H9 (cell line): Measurements from ENCODE around the gene PNPLA1. TPM values are rescaled to one million over a fixed set of nuclear protein-coding genes. Genes with fewer than 3 reads are reported as not detected.

ENCODE experiments used
- DNase-seq: peaks from one replicate; pipeline ENCODE4 v3.0.0-alpha.2; 2017
- H2AFZ ChIP-seq: one replicate; pipeline ENCODE4 v1.6.1; 2013; ENCODE audit warnings: mild to moderate bottlenecking, low read length, control low read depth, moderate library complexity
- H2AK5ac ChIP-seq: 2 replicates; pipeline ENCODE4 v1.6.1; 2013; ENCODE audit warnings: low read length, control low read depth, mixed read lengths; ENCODE audit not compliant: insufficient read length
- H2BK120ac ChIP-seq: one replicate; pipeline ENCODE4 v1.6.1; 2013; ENCODE audit warnings: low read depth, mild to moderate bottlenecking, low read length, control low read depth, inconsistent platforms; ENCODE audit not compliant: poor library complexity, severe bottlenecking
- H2BK12ac ChIP-seq: 2 replicates; pipeline ENCODE4 v1.6.1; 2013; ENCODE audit warnings: low read length, control low read depth, mixed read lengths, low read depth; ENCODE audit not compliant: insufficient read length
- H2BK15ac ChIP-seq: 2 replicates; pipeline ENCODE4 v1.6.1; 2013; ENCODE audit warnings: low read depth, low read length, control low read depth
- H2BK20ac ChIP-seq: one replicate; pipeline ENCODE4 v1.6.1; 2013; ENCODE audit warnings: low read depth, mild to moderate bottlenecking, low read length, control low read depth, inconsistent platforms; ENCODE audit not compliant: poor library complexity, severe bottlenecking
- H2BK5ac ChIP-seq: 2 replicates; pipeline ENCODE4 v1.6.1; 2013; ENCODE audit warnings: low read length, control low read depth, mixed read lengths; ENCODE audit not compliant: insufficient read length
- H3K14ac ChIP-seq: 2 replicates; pipeline ENCODE4 v1.6.1; 2013; ENCODE audit warnings: low read length, control low read depth; ENCODE audit not compliant: insufficient read depth
- H3K18ac ChIP-seq: 2 replicates; pipeline ENCODE4 v1.6.1; 2013; ENCODE audit warnings: low read depth, mild to moderate bottlenecking, mixed read lengths, low read length, control low read depth; ENCODE audit not compliant: insufficient read length
- H3K23ac ChIP-seq: 2 replicates; pipeline ENCODE4 v1.6.1; 2013; ENCODE audit warnings: low read length, control low read depth, mixed read lengths, low read depth; ENCODE audit not compliant: insufficient read length
- H3K23me2 ChIP-seq: 2 replicates; pipeline ENCODE4 v1.6.1; 2013; ENCODE audit warnings: low read depth, mild to moderate bottlenecking, mixed read lengths, low read length, control low read depth; ENCODE audit not compliant: insufficient read length, poor library complexity, severe bottlenecking
- H3K27ac ChIP-seq: 2 replicates; pipeline ENCODE4 v1.5.1; 2013; ENCODE audit warnings: low read length, control low read depth, mixed read lengths, low read depth; ENCODE audit not compliant: insufficient read length
- H3K27me3 ChIP-seq: 2 replicates; pipeline ENCODE4 v1.6.1; 2013; ENCODE audit warnings: low read length, control low read depth, inconsistent platforms; ENCODE audit not compliant: insufficient read depth
- H3K4ac ChIP-seq: 2 replicates; pipeline ENCODE4 v1.6.1; 2013; ENCODE audit warnings: low read depth, mild to moderate bottlenecking, control low read depth, inconsistent platforms, low read length, moderate library complexity
- H3K4me1 ChIP-seq: 2 replicates; pipeline ENCODE4 v1.6.1; 2013; ENCODE audit warnings: low read length, control low read depth, inconsistent platforms; ENCODE audit not compliant: insufficient read depth
- H3K4me2 ChIP-seq: 2 replicates; pipeline ENCODE4 v1.6.1; 2013; ENCODE audit warnings: low read length, control low read depth, mixed read lengths; ENCODE audit not compliant: insufficient read length, insufficient read depth
- H3K56ac ChIP-seq: 2 replicates; pipeline ENCODE4 v1.6.1; 2013; ENCODE audit warnings: low read depth, mild to moderate bottlenecking, mixed read lengths, low read length, control low read depth; ENCODE audit not compliant: insufficient read length
- H3K79me1 ChIP-seq: 2 replicates; pipeline ENCODE4 v1.6.1; 2013; ENCODE audit warnings: low read depth, mild to moderate bottlenecking, moderate library complexity, low read length, control low read depth, inconsistent platforms; ENCODE audit not compliant: insufficient read depth, poor library complexity, severe bottlenecking
- H3K79me2 ChIP-seq: 2 replicates; pipeline ENCODE4 v1.6.1; 2013; ENCODE audit warnings: low read length, control low read depth, inconsistent platforms; ENCODE audit not compliant: insufficient read depth
- H3K9ac ChIP-seq: 2 replicates; pipeline ENCODE4 v1.6.1; 2013; ENCODE audit warnings: low read length, control low read depth, mixed read lengths; ENCODE audit not compliant: insufficient read length; ENCODE audit errors: extremely low read depth
- H3K9me3 ChIP-seq: one replicate; pipeline ENCODE4 v1.6.1; 2013; ENCODE audit warnings: low read depth, low read length, inconsistent platforms; ENCODE audit not compliant: control insufficient read depth
- H3T11ph ChIP-seq: one replicate; pipeline ENCODE4 v1.6.1; 2013; ENCODE audit warnings: mild to moderate bottlenecking, low read length, control low read depth, inconsistent platforms
- H4K20me1 ChIP-seq: one replicate; pipeline ENCODE4 v1.6.1; 2013; ENCODE audit not compliant: control insufficient read depth, insufficient read length, insufficient read depth
- H4K5ac ChIP-seq: 2 replicates; pipeline ENCODE4 v1.6.1; 2013; ENCODE audit warnings: low read depth, mild to moderate bottlenecking, mixed read lengths, low read length, control low read depth; ENCODE audit not compliant: insufficient read length
- H4K8ac ChIP-seq: replicated peaks from 2 replicates; pipeline ENCODE4 v1.6.1; 2013; ENCODE audit warnings: low read length, control low read depth, mixed read lengths, low read depth; ENCODE audit not compliant: insufficient read length
- H4K91ac ChIP-seq: 2 replicates; pipeline ENCODE4 v1.6.1; 2013; ENCODE audit warnings: low read depth, mild to moderate bottlenecking, moderate library complexity, mixed read lengths, low read length, control low read depth; ENCODE audit not compliant: insufficient read length
- H3K27ac Mint-ChIP-seq, 3 experiments: 2 replicates in 2 of 3; 3 replicates in 1 of 3; pipeline ENCODE4 v1.8.0; 2020 to 2021; ENCODE audit warnings: mixed read lengths in 3 of 3, mild to moderate bottlenecking in 1 of 3, moderate library complexity in 1 of 3
- H3K27me3 Mint-ChIP-seq: 2 replicates; pipeline ENCODE4 v1.8.0; 2021; ENCODE audit warnings: low read depth, mild to moderate bottlenecking, moderate library complexity, mixed read lengths
- H3K36me3 Mint-ChIP-seq, 3 experiments: 2 replicates in 2 of 3; 3 replicates in 1 of 3; pipeline ENCODE4 v1.8.0; 2020 to 2021; ENCODE audit warnings: low read depth in 3 of 3, mixed read lengths in 3 of 3; ENCODE audit not compliant: insufficient read depth in 1 of 3
- H3K4me1 Mint-ChIP-seq, 2 experiments: 2 replicates each; pipeline ENCODE4 v1.8.0; 2020; ENCODE audit warnings: mixed read lengths in 2 of 2
- H3K4me3 Mint-ChIP-seq, 2 experiments: 2 replicates in 1 of 2; 3 replicates in 1 of 2; pipeline ENCODE4 v1.8.0; 2020 to 2021; ENCODE audit warnings: mild to moderate bottlenecking in 2 of 2, mixed read lengths in 2 of 2, moderate library complexity in 1 of 2
- H3K9me3 Mint-ChIP-seq, 2 experiments: 2 replicates in 1 of 2; 3 replicates in 1 of 2; pipeline ENCODE4 v1.8.0; 2020; ENCODE audit warnings: mild to moderate bottlenecking in 2 of 2, mixed read lengths in 2 of 2, moderate library complexity in 1 of 2
- WGBS: extraction: QIAGEN DNeasy Blood & Tissue Kit; methylation state at CpG from one replicate; pipeline ENCODE4 v1.1.7; 2013; ENCODE audit warnings: missing lambda C conversion rate, low lambda C conversion rate, mixed read lengths; ENCODE audit not compliant: insufficient read length; ENCODE audit errors: extremely low coverage; 5-methylcytosine and 5-hydroxymethylcytosine counted together
- total RNA-seq: library from RNA; stranded (reverse); gene quantifications from 2 replicates; pipeline ENCODE4 v1.2.1, GENCODE V29; 2021
- TF ChIP-seq, protein P1 (sequence below): fragments of 200-600 bp; sonication (generic); conservative IDR thresholded peaks from 3 replicates; pipeline ENCODE4 v1.8.0; 2021; ENCODE audit warnings: antibody characterized with exemption, mild to moderate bottlenecking

PNPLA1 gene
- total RNA-seq, 1 experiment from 2014 or later = 0.09 TPM

DNA sequence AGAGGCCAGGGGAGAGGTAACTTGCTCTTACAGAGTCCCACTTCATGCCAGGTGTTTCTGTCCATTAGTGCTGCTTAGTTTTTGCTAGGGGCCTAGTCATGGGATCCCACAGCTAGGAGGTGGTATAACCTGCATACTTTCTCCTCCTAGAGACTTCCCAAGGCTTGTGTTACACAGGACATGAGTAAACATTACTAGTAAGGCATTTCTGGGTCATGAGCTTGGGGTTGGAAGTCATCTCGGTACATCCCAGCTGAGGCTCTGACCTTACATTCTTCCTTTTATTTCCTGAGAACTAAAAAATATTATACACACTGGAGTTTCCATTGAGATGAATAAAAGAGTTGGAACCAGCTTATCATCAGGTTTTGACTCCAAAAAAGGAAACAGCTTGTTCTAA is 20.9 kb upstream of the PNPLA1 start:
- no peak overlapping the region for H3K4me3 Mint-ChIP-seq
- Histone ChIP-seq H3K27ac (no peak overlapping the region), H4K91ac (no peak overlapping the region), H3K79me2 (no peaks in the 10 kb centered on the region), H3K4me1 (peaks cover 10% of the 10 kb centered on the region; the same call in 1 of the 2 replicates), H3K18ac (no peak overlapping the region), H3K27me3 (no peaks in the 10 kb centered on the region), H3K56ac (no peak overlapping the region), H3K4ac (no peak overlapping the region), H2BK120ac (no peak overlapping the region), H3K9me3 (no peaks in the 10 kb centered on the region), H4K5ac (no peak overlapping the region), H3K23me2 (no peaks in the 10 kb centered on the region), H3T11ph (no peak overlapping the region), H3K79me1 (no peaks in the 10 kb centered on the region), H4K20me1 (no peaks in the 10 kb centered on the region), H2BK15ac (no peak overlapping the region), H2BK12ac (no peak overlapping the region), H3K4me2 (no peak overlapping the region), H2AK5ac (no peak overlapping the region), H2AFZ (no peak overlapping the region), H2BK20ac (no peak overlapping the region), H2BK5ac (no peak overlapping the region), H4K8ac (no peak overlapping the region), H3K23ac (no peak overlapping the region), H3K14ac (no peak overlapping the region), H3K9ac (no peak overlapping the region)
- TF ChIP-seq, protein P1, sequence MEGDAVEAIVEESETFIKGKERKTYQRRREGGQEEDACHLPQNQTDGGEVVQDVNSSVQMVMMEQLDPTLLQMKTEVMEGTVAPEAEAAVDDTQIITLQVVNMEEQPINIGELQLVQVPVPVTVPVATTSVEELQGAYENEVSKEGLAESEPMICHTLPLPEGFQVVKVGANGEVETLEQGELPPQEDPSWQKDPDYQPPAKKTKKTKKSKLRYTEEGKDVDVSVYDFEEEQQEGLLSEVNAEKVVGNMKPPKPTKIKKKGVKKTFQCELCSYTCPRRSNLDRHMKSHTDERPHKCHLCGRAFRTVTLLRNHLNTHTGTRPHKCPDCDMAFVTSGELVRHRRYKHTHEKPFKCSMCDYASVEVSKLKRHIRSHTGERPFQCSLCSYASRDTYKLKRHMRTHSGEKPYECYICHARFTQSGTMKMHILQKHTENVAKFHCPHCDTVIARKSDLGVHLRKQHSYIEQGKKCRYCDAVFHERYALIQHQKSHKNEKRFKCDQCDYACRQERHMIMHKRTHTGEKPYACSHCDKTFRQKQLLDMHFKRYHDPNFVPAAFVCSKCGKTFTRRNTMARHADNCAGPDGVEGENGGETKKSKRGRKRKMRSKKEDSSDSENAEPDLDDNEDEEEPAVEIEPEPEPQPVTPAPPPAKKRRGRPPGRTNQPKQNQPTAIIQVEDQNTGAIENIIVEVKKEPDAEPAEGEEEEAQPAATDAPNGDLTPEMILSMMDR = no peak
- no CpG with 5 or more reads among the region's 1 CpG for WGBS
- no peaks in the 10 kb centered on the region for H3K9me3 Mint-ChIP-seq
- no peak for DNase-seq
- H3K4me1 Mint-ChIP-seq = peaks cover 38 to 42% of the 10 kb centered on the region in 2 experiments
- no peaks in the 10 kb centered on the region; a peak in 1 of 7 replicates for H3K36me3 Mint-ChIP-seq
- 0 out of 7 replicates have a peak overlapping the region, but pooled peaks of 1 of the 3 experiments have one; percentile 21 for H3K27ac Mint-ChIP-seq
- H3K27me3 Mint-ChIP-seq = no peaks in the 10 kb centered on the region; the same call in 1 of the 2 replicates
